OCI-LY1 (cell line): ENCODE measurements around the gene RBM34.

Experiments
- EZH2 ChIP-seq: fragments of 200-600 bp; sonication (generic), shearing (Covaris generic); IDR thresholded peaks from 2 replicates; pipeline ENCODE4 v1.8.0; 2017; ENCODE audit warnings: borderline replicate concordance, mixed run types, mild to moderate bottlenecking, antibody characterized with exemption, low read length, moderate library complexity, mixed read lengths
- TF ChIP-seq, protein P1 (sequence below): fragments of 200-600 bp; sonication (generic), shearing (Covaris generic); IDR thresholded peaks from 2 replicates; pipeline ENCODE4 v1.5.1; 2017; ENCODE audit warnings: mild to moderate bottlenecking, antibody characterized with exemption, low read length, moderate library complexity, mixed read lengths

DNA sequence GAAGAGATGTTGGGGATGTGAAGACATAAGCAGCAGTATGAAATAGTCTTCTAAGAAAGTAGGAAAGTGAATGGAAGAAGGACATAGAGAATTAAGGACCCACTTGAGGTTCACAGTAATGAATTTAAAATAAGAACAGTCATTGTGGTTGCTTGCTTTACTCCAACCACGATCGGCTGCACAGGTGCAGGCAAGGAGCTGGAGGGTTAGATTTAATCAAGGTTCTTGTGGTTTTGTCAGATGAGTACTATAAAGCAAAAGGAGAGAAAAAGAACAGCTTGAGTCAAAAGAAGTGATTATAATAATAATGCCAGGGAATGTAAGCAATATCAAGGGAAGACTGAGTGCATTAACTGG lies 46.1 kb upstream of the RBM34 start:
- TF ChIP-seq, protein P1, sequence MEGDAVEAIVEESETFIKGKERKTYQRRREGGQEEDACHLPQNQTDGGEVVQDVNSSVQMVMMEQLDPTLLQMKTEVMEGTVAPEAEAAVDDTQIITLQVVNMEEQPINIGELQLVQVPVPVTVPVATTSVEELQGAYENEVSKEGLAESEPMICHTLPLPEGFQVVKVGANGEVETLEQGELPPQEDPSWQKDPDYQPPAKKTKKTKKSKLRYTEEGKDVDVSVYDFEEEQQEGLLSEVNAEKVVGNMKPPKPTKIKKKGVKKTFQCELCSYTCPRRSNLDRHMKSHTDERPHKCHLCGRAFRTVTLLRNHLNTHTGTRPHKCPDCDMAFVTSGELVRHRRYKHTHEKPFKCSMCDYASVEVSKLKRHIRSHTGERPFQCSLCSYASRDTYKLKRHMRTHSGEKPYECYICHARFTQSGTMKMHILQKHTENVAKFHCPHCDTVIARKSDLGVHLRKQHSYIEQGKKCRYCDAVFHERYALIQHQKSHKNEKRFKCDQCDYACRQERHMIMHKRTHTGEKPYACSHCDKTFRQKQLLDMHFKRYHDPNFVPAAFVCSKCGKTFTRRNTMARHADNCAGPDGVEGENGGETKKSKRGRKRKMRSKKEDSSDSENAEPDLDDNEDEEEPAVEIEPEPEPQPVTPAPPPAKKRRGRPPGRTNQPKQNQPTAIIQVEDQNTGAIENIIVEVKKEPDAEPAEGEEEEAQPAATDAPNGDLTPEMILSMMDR: no peak
- TF ChIP-seq EZH2: no peak
